Activated CD4-positive, alpha-beta T cell treated with anti-CD3 and anti-CD28 coated beads, Interleukin-2, amount 50 U/mL, for 1 hour (primary cell): ENCODE measurements around the gene IFT20.

Experiments used
- DNase-seq: peaks from one replicate; pipeline ENCODE4 v3.0.0-alpha.2; 2020

The IFT20 gene

GRCh38 chr17:28335201-28335958 lies at the start of gene IFT20, which contains the start of gene TNFAIP1:
Gene IFT20, minus strand, starts transcription at chr17:28335472. Its CDS starts 3,487 bp downstream, at chr17:28331985.
Gene TNFAIP1, plus strand, starts transcription at chr17:28335761. Its CDS starts 3,761 bp downstream, at chr17:28339522.
- peak; percentile 96 for DNase-seq

GRCh38 chr17:28385037-28385400 lies 49.7 kb upstream of the IFT20 start:
- DNase-seq: no peak

- peak; percentile 56 for DNase-seq
Observed at GRCh38 chr17:28384281-28385036, 49.2 kb upstream of the IFT20 start.

GRCh38 chr17:28381141-28381825 lies 46.0 kb upstream of the IFT20 start:
- DNase-seq: peak; percentile 9

- no peak for DNase-seq
Observed at GRCh38 chr17:28379814-28380801, 44.8 kb upstream of the IFT20 start.

- DNase-seq: no peak
Observed at GRCh38 chr17:28372945-28373274, 37.6 kb upstream of the IFT20 start.

GRCh38 chr17:28372203-28372944 lies 37.1 kb upstream of the IFT20 start:
- DNase-seq: peak; percentile 18

- DNase-seq: peak; percentile 71
Observed at GRCh38 chr17:28371245-28372202, 36.3 kb upstream of the IFT20 start, which contains the start of gene SARM1. Gene SARM1, plus strand, starts transcription at chr17:28371694. Its CDS starts 339 bp downstream, at chr17:28372033.

GRCh38 chr17:28370744-28371103 lies 35.5 kb upstream of the IFT20 start:
- DNase-seq: no peak

- no peak for DNase-seq
Observed at GRCh38 chr17:28370035-28370743, 34.9 kb upstream of the IFT20 start, which contains the start of gene VTN. Gene VTN, minus strand, starts transcription at chr17:28370307. Its CDS starts 104 bp downstream, at chr17:28370203.

GRCh38 chr17:28369684-28370034 lies 34.4 kb upstream of the IFT20 start:
- DNase-seq: peak; percentile 8

GRCh38 chr17:28368915-28369683 lies 33.8 kb upstream of the IFT20 start:
- DNase-seq: no peak

- no peak for DNase-seq
Observed at GRCh38 chr17:28368306-28368831, 33.1 kb upstream of the IFT20 start.

- DNase-seq: no peak
Observed at GRCh38 chr17:28367641-28368305, 32.5 kb upstream of the IFT20 start.

GRCh38 chr17:28366605-28367004 lies 31.3 kb upstream of the IFT20 start:
- no peak for DNase-seq

- no peak for DNase-seq
Observed at GRCh38 chr17:28365487-28365886, 30.2 kb upstream of the IFT20 start.

GRCh38 chr17:28364665-28365363 lies 29.5 kb upstream of the IFT20 start, which contains the start of gene SEBOX:
Gene SEBOX, minus strand, starts transcription at chr17:28365199. Its CDS starts 48 bp downstream, at chr17:28365151.
- DNase-seq: no peak
